NCI-H1694 (cell line): ENCODE data around the gene PSMB3.
"Not testable (repeated sequence)": the region's sequence is repeated elsewhere in the genome, so short reads cannot be mapped to it uniquely, and the experiment has no call there.

Experiments used
- DNase-seq: peaks from one replicate; lab custom pipeline; 2025; lab: John Stamatoyannopoulos, UW

Gene PSMB3

GRCh38 chr17:38716368-38717005 is 36.1 kb upstream of the PSMB3 start:
- no peak for DNase-seq

GRCh38 chr17:38717139-38717745 is 35.3 kb upstream of the PSMB3 start:
- DNase-seq: no peak

- DNase-seq: no peak
Measured at GRCh38 chr17:38719289-38719942, 33.1 kb upstream of the PSMB3 start.

GRCh38 chr17:38719943-38720641 is 32.4 kb upstream of the PSMB3 start:
- DNase-seq: no peak

GRCh38 chr17:38720941-38721340 is 31.6 kb upstream of the PSMB3 start:
- DNase-seq: no peak

- DNase-seq: no peak
Measured at GRCh38 chr17:38721802-38722201, 30.7 kb upstream of the PSMB3 start.

- peak; percentile 89 for DNase-seq
Measured at GRCh38 chr17:38724337-38724988, 28.1 kb upstream of the PSMB3 start.

GRCh38 chr17:38725066-38725465 is 27.5 kb upstream of the PSMB3 start:
- no peak for DNase-seq

GRCh38 chr17:38726145-38726544 is 26.4 kb upstream of the PSMB3 start:
- DNase-seq: not testable (repeated sequence)

- DNase-seq: no peak
Measured at GRCh38 chr17:38727736-38728135, 24.8 kb upstream of the PSMB3 start.

- DNase-seq: no peak
Measured at GRCh38 chr17:38728290-38728831, 24.2 kb upstream of the PSMB3 start.

GRCh38 chr17:38729368-38729885 is 23.1 kb upstream of the PSMB3 start:
- no peak for DNase-seq

GRCh38 chr17:38729886-38730525 is 22.5 kb upstream of the PSMB3 start, which contains the start of gene CISD3:
CISD3 (plus strand) TSS chr17:38730341; CDS start chr17:38730359, 18 bp downstream.
- peak; percentile 60 for DNase-seq

- DNase-seq: no peak
Measured at GRCh38 chr17:38730526-38731379, 21.8 kb upstream of the PSMB3 start.

- DNase-seq: no peak
Measured at GRCh38 chr17:38731526-38732294, 20.8 kb upstream of the PSMB3 start.

GRCh38 chr17:38732376-38733281 is 19.9 kb upstream of the PSMB3 start:
- DNase-seq: no peak

GRCh38 chr17:38733282-38733981 is 19.1 kb upstream of the PSMB3 start:
- no peak for DNase-seq
